DMS 273 treated with DMSO at 0.1 percent for 48 hours (cell line): ENCODE data around the gene TRMT1.

ENCODE experiments used
- DNase-seq: peaks from one replicate; lab custom pipeline; 2025; lab: John Stamatoyannopoulos, UW

The TRMT1 gene

GRCh38 chr19:13070425-13071140 lies 46.0 kb downstream of the TRMT1 start:
- no peak for DNase-seq

GRCh38 chr19:13069415-13070359 lies 46.9 kb downstream of the TRMT1 start:
- DNase-seq, result no peak

GRCh38 chr19:13068085-13068846 lies 48.3 kb downstream of the TRMT1 start:
- no peak for DNase-seq

DNA sequence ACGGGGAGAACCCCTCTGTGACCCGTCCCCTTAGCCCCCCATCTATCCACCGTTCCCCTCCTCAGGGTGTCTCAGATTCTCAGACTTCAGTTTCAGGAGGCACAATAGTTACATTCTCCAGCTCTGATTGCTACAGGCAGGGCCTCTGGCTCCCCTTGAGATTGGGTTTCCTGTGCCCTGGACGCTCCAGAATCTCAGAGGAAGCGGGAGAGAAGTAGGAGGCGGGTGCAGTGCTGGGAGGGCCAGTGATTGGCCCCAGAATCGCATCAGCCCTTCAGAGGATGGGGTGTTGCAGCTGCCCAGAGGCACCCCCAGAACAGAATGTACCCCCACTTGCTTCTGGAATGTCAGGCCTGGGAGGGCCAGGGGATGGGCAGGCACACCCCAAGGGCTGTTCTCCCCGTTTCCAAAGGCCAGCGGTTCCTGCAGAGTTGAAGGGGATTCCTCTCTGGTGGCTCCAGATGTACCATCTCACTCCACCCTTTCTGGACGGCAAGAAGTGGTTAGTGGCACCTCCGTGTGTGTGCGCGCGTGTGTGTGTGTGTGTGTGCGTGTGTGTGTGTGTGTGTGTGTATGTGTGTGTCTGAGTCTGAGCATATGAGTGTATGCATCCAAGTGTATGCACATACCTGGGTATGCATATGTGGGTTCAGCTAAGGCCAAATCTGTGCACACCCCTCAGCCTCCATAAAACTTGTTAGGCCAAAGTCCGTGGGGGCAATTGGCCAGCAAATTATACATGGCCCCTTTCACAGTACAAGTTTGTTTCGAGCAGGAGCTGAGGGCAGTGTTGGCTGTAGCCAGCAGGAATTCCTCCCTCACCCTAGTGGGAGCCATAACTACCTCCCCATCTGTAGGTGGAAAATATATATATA lies 49.4 kb downstream of the TRMT1 start:
- no peak for DNase-seq

DNA sequence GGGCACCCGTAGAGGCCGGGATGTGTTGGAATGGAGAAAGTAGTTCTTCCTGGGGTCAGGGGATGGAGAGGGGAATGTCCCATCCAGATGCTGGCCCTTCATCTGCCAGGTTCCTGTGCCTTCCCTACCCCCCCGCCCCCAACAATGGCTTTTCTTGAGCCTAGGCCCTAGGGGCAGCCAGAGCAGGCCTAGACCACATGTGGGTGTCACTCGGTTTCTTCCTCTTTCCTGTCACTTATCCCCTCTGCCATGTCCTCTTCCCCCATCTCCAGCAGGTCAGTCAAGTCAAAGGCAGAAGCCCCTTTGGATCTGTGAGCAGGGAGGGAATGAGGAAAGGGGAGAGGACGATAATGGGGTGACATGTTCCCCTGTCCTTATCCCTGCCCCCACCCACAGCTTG lies 50.3 kb downstream of the TRMT1 start:
- no peak for DNase-seq

GRCh38 chr19:13064092-13064489 lies 52.4 kb downstream of the TRMT1 start:
- DNase-seq, result no peak

DNA sequence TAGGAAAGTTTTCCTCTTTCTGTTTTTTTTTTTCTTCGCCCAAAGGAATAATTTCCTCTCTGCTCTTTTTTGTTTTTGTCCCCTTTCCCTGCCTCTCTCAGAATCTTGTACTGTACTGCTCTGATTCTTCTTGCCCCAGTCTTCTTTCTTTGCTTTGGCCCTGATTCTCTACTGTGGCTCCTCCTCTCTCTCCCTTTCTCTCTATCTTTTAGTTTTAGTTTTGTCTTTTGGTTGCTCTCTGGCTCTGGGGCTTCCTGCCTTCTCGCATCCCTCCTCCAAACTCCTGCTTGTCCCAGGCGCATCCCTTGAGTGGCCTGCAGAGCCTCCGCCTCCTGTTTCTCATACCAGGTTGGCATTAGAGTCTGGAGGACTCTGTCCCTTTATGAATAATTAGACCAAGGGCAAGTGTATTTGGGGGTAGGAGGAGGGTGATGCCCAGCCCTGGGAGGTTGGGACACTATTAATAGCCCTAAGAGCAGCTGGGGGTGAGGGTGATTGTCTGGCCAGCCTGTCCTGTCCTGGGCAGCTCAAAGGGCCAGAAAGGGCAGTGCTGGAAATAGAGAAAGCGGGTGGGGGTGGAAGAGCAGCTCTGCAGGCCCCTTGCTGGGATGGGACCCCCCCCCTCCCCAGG lies 53.0 kb downstream of the TRMT1 start:
- no peak for DNase-seq

DNA sequence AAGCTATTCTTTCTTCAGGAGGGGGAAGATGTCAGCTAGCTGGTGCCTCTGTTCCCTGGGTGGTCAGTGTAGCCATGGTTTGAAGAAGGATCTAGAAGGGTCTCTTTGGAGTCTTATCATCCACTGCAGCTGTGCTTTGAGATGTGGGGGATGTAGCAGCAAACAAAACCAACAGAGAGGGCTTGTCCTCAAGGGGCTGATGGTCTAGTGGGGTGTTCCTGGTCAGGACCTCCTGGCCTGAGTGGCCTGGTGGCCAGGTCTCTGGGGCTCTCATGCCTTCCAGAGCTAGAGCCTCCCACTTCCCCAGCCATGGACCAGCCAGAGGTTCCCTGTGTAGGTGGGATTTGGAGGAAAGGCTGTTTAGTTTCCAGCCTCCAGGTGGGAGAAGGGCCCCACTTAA lies 54.2 kb downstream of the TRMT1 start:
- DNase-seq, result no peak

DNA sequence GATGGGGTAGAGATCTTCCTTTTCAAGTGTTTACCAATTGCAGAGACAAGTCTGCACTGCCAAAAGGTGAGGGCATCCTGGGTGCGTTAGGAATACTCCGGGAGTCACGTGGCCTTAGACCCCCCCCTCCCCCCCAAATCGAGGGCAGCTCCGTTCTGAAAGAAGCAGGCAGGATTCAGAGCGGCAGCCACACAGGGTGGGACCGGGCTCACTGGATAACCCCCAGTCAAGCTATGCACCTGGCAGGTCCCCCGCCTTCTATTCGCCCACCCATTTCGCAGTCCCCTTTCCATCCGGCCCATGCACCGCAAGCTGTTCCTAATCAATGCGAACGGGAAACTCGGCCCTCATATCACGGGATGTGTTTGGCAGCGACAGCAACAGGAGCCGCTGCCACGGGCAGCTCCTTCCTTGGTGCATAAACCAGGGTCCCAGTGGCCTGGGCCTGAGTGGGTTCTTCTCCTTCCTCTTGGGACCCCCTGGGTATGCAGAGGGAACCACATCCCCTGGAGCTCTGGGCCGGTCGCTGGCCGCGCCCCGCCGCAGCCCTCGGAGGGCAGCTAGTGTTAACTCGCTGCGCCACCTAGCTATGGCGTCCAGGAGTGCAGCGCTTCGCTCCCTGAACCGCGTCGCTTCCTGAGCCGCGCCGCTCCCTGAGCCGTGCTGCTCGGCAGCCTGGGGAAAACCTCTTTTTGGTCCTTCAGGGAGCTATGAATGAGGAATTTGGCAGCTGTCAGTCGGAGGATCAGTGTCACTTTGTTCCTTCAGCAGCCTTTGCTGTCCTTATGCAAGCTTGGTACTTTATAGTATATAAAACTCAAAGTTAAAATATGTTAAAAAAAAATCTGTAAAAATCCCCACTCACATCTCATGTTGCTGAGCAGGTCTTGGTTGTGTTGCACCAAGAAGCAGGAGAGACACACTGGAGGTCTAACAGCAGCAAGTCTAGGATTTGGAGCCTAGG lies 55.3 kb downstream of the TRMT1 start:
- DNase-seq, result peak; percentile 17

- no peak for DNase-seq
Observed at GRCh38 chr19:13060233-13060963, 56.1 kb downstream of the TRMT1 start.

DNA sequence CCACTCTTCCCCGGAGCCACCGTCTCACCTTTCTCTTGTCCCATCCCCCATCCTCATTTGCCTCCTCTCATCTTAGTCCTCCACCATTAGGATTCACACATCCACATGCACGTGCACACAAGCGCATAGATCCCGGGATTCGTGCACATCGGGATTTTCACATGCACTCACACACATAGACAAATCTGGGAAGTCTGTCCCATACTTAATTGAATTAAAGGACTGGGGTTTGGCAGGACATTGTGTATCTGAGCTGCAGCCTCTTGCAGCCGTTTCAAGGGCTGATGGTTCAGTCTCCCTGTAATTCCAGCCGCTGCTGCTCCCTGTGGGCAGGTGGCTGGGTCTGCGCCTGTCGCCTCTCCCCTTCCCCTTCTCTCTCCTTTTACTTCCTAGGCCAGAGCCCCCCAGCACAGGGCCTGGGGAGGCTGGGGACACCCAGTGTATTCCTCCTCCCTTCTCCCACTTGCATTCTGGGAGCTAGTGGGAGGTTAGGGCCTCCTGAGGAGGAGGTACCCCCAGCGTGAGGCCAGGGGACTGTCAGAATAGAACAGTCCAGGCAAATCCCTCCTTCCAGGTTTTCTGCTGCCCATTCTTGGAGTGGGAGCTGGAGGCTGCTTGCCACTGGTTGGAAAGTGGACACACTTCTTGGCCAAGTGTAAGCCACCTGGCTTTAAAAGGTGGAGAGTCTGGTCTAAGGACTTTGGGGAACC lies 57.4 kb downstream of the TRMT1 start:
- no peak for DNase-seq

GRCh38 chr19:13057744-13058143 lies 58.8 kb downstream of the TRMT1 start:
- no peak for DNase-seq

DNA sequence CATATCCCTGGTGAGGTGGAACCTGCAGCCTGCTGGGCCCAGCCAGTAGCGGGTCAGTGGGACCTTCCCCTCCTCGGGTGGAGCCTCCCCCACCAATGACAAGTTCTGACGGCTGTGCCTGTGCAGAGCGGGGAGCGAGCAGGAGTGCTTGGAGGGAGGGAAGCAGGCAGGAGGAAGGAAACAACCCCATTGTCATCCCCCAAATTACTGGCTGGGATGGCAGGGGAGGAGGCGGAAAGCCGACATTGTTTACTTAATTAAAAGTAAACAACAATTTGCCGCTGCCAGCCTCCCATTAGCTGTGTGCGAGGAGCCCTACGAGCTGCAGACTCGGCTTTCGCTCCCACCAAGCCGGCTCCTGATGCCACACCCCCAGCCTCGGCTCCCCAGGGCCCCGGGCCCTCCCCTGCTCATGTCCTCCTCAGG lies 59.4 kb downstream of the TRMT1 start:
- no peak for DNase-seq

DNA sequence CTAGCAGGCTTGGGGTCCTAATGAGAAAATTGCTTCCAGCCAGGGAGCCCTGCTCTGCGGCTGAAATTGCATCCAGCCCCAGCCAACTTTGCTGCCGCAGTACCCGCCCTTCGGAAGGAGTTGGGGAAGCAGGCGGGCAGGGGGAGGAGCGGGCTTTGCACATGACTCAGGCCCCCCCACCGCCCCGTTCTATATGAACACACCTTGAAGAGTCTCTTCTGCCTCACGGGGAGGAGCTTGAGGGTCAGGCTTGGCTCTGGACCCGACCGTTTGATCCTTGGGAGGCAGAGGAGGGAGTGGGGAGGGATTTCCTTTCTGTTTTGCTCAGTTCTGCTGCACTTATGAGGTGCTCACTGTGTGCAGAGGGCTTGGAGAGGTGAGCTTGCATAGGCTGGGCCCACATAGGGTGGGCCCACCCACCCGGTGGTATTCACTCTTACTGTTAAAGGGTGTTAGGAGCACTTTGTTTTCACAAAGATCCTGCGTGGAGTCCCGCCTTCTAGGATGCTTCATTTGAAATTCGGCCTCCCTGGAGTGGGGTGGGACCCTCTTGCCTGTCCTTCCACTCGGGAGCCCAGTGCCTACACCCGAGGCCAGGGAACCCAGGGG lies 60.4 kb downstream of the TRMT1 start:
- no peak for DNase-seq

GRCh38 chr19:13055213-13056051 lies 61.1 kb downstream of the TRMT1 start:
- DNase-seq, result no peak
